ENCODE measurements around the gene KCTD11.

GRCh38 chr17:7389924-7390910 is 38.3 kb downstream of the KCTD11 start:
- TF ChIP-seq POLR2AphosphoS5 (IDR thresholded peaks at IDR 0.05; ENCODE audit: low read depth) = no peak
- no peak for TF ChIP-seq CTCF (conservative IDR thresholded peaks at IDR 0.05; ENCODE audit: low read depth in 2 of 2)
- no peak for TF ChIP-seq CREB1 (CRISPR knock-in tag; IDR thresholded peaks at IDR 0.05; ENCODE audit: low read depth)
- TF ChIP-seq EZH2 (IDR thresholded peaks at IDR 0.05; ENCODE audit: low read depth, unreplicated experiment) = no peak
- TF ChIP-seq ZNF462 (CRISPR knock-in tag; IDR thresholded peaks at IDR 0.05) = no peak
- no peak for TF ChIP-seq REST (IDR thresholded peaks at IDR 0.05; ENCODE audit: unreplicated experiment)
- TF ChIP-seq ZNF331 (CRISPR knock-in tag; IDR thresholded peaks at IDR 0.05; ENCODE audit: low read depth) = no peak
- TF ChIP-seq STAT1 (IDR thresholded peaks at IDR 0.05; ENCODE audit: unreplicated experiment) = no peak
- TF ChIP-seq EZH2phosphoT487 (IDR thresholded peaks at IDR 0.05; ENCODE audit: unreplicated experiment) = no peak
- TF ChIP-seq ETS1 (IDR thresholded peaks at IDR 0.05) = no peak
- no peak for TF ChIP-seq ZNF114 (CRISPR knock-in tag; IDR thresholded peaks at IDR 0.05)
- no peak for TF ChIP-seq NANOG (IDR thresholded peaks at IDR 0.05; ENCODE audit: borderline replicate concordance)
